DND-41 (cell line): ENCODE measurements around the gene RHEX.

Experiments used
- ATAC-seq: fragments of 200-7000 bp; cut with Tn5 transposase; 3 replicates; pipeline ENCODE4 v1.9.1; 2021; ENCODE audit warnings: low read depth; ENCODE audit not compliant: insufficient read depth
- DNase-seq: peaks from one replicate; pipeline ENCODE4 v3.0.0-alpha.2; 2020
- H2AFZ ChIP-seq: 2 replicates; pipeline ENCODE4 v1.6.0; 2012; ENCODE audit warnings: low read depth, low read length
- H3K27ac ChIP-seq: 2 replicates; pipeline ENCODE4 v1.5.1; 2012; ENCODE audit warnings: low read length, inconsistent platforms
- H3K27me3 ChIP-seq: fragments of 200-600 bp; sonication (generic); 2 replicates; pipeline ENCODE4 v1.6.0; 2012; ENCODE audit warnings: low read length, mild to moderate bottlenecking, inconsistent platforms; ENCODE audit not compliant: insufficient read depth, poor library complexity
- H3K36me3 ChIP-seq: 2 replicates; pipeline ENCODE4 v1.5.1; 2012; ENCODE audit warnings: low read length, inconsistent platforms; ENCODE audit not compliant: insufficient read depth
- H3K4me1 ChIP-seq: 2 replicates; pipeline ENCODE4 v1.5.1; 2012; ENCODE audit warnings: mild to moderate bottlenecking, low read length; ENCODE audit not compliant: insufficient read depth
- H3K4me2 ChIP-seq: 2 replicates; pipeline ENCODE4 v1.6.0; 2012; ENCODE audit warnings: mild to moderate bottlenecking, moderate library complexity, low read length, inconsistent platforms; ENCODE audit not compliant: insufficient read depth
- H3K4me3 ChIP-seq, 2 experiments: fragments of 200-600 bp in 1 of 2; shearing (Covaris generic) in 1 of 2; 2 replicates each; pipeline ENCODE4 v1.5.1; 2012 to 2016; ENCODE audit warnings: inconsistent platforms in 2 of 2, low read length in 2 of 2, mild to moderate bottlenecking in 2 of 2, low read depth in 1 of 2, moderate library complexity in 1 of 2
- H3K79me2 ChIP-seq: 2 replicates; pipeline ENCODE4 v1.6.0; 2012; ENCODE audit warnings: low read length, inconsistent platforms; ENCODE audit not compliant: insufficient read depth
- H3K9ac ChIP-seq: 2 replicates; pipeline ENCODE4 v1.6.0; 2012; ENCODE audit warnings: low read depth, mild to moderate bottlenecking, inconsistent platforms, low read length, moderate library complexity
- H3K9me3 ChIP-seq: 2 replicates; pipeline ENCODE4 v1.5.1; 2012; ENCODE audit warnings: low read length, moderate library complexity, mild to moderate bottlenecking, inconsistent platforms; ENCODE audit not compliant: insufficient read depth, severe bottlenecking
- H4K20me1 ChIP-seq: 2 replicates; pipeline ENCODE4 v1.6.0; 2012; ENCODE audit warnings: low read length; ENCODE audit not compliant: insufficient read depth
- EZH2 ChIP-seq: IDR thresholded peaks from 3 replicates; pipeline ENCODE4 v1.6.1; 2012; ENCODE audit warnings: borderline replicate concordance, low read depth, mild to moderate bottlenecking, moderate library complexity, low read length, inconsistent platforms; ENCODE audit not compliant: severe bottlenecking
- TF ChIP-seq, protein P1 (sequence below): IDR thresholded peaks from 2 replicates; pipeline ENCODE4 v1.5.1; 2012; ENCODE audit warnings: borderline replicate concordance, low read length, moderate library complexity, mild to moderate bottlenecking; ENCODE audit not compliant: poor library complexity, severe bottlenecking; ENCODE audit errors: extremely low read depth

The RHEX gene

DNA sequence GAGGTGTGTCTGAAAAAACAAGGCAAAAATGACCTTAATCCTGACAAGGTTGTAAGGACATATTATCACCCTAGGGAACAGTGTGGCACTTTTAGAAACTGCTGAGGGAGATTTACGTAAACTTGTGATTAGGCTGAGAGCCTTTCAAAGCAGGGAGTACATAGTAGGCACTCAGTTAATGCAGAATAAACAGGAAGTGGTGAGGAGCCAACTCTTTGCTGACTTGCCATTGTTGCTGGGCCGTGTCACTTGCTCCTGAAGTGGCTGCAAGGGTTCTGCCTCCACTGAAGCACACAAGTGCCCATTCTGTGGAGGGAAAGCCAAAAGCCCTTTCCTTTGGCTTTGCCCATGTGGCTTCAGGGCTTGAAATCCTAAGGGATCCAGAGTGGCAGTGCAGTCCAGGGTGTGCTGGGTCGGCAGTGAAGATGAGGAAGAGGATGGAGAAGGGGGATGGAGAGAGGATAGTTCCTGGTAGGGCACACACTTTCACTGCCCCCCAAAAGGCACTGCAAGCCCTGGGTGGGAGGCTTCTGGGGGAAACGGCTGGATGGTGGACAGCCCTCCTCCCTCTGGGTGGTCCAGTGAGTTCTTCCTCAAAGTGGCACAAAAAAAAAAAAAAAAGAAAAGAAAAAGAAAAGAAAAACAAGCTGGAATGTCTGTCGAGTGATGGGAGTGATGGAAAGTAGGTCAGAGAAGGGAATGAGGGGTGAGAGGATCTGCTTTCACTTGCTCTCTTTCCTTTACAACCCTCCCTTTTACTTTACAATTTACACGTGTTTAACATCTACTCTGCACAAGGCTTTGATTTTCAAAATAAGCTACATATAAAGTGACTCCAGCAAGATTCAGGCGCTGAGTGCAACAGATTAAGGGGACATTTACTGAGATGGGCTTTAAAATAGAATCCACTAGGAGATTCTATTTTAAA, 13.7 kb upstream of the RHEX start:
- H3K4me3 ChIP-seq: no peak overlapping the region
- H4K20me1 ChIP-seq: no peaks in the 10 kb centered on the region
- H3K36me3 ChIP-seq: no peaks in the 10 kb centered on the region
- no peak overlapping the region for H3K4me2 ChIP-seq
- no peak for ATAC-seq
- no peak for TF ChIP-seq EZH2
- TF ChIP-seq, protein P1, sequence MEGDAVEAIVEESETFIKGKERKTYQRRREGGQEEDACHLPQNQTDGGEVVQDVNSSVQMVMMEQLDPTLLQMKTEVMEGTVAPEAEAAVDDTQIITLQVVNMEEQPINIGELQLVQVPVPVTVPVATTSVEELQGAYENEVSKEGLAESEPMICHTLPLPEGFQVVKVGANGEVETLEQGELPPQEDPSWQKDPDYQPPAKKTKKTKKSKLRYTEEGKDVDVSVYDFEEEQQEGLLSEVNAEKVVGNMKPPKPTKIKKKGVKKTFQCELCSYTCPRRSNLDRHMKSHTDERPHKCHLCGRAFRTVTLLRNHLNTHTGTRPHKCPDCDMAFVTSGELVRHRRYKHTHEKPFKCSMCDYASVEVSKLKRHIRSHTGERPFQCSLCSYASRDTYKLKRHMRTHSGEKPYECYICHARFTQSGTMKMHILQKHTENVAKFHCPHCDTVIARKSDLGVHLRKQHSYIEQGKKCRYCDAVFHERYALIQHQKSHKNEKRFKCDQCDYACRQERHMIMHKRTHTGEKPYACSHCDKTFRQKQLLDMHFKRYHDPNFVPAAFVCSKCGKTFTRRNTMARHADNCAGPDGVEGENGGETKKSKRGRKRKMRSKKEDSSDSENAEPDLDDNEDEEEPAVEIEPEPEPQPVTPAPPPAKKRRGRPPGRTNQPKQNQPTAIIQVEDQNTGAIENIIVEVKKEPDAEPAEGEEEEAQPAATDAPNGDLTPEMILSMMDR: no peak
- DNase-seq: no peak
- no peaks in the 10 kb centered on the region for H3K79me2 ChIP-seq
- H3K27ac ChIP-seq: no peak overlapping the region
- H3K9me3 ChIP-seq: no peaks in the 10 kb centered on the region
- no peaks in the 10 kb centered on the region for H3K4me1 ChIP-seq
- H3K9ac ChIP-seq: no peak overlapping the region
- H3K27me3 ChIP-seq: peaks cover 35% of the 10 kb centered on the region
- no peak overlapping the region for H2AFZ ChIP-seq

DNA sequence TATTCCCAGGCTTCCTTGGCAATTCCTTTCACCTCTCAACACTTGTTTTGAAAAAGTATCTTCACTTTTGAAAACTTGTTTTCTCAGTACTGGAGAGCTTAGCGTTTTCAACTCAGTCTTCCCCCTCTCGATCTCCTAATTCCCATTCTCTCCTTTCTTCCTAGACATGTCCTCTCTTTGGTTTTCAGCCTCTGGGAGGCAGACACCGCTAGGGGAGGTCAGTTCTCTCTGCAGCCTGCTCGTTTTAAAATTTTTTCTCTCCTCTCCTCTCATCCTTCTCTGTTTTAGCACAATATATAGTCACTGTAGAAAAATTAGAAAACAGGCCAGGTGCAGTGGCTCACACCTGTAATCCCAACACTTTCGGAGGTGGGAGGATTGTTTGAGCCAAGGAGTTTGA, 12.6 kb upstream of the RHEX start:
- DNase-seq: no peak
- no peak for ATAC-seq
- TF ChIP-seq, protein P1: no peak
- no peak for TF ChIP-seq EZH2
- Histone ChIP-seq H3K27ac (no peak overlapping the region), H4K20me1 (no peaks in the 10 kb centered on the region), H3K9ac (no peak overlapping the region), H2AFZ (no peak overlapping the region), H3K4me3 (no peak overlapping the region), H3K36me3 (no peaks in the 10 kb centered on the region), H3K9me3 (no peaks in the 10 kb centered on the region), H3K79me2 (no peaks in the 10 kb centered on the region), H3K4me2 (no peak overlapping the region), H3K27me3 (peaks cover 25% of the 10 kb centered on the region), H3K4me1 (no peaks in the 10 kb centered on the region)

DNA sequence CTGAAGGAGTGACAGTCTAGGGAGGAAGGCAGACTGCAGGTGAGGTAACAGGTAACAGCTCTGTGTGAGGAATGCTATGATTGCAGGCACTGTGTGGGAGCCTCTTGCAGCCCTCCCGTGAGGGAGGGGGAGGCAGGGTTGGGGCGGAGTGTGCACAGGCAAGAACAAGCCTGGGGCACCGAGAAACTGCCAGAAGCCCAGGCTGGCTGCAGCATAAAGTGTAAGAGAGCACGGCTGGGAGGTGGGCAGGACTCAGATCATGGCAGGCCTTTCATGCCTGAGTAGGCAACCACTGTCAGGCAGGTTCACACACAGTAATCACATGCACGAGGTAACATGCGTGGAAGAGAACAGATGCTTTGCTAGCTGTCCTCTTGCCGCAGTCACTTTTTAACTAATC, 11.3 kb upstream of the RHEX start:
- H3K27me3 ChIP-seq: peaks cover 16% of the 10 kb centered on the region

More for the DNA sequence above, 11.3 kb upstream of the RHEX start:
- Histone ChIP-seq H3K27ac (no peak overlapping the region), H3K4me3 (no peak overlapping the region), H3K4me1 (no peaks in the 10 kb centered on the region), H3K79me2 (no peaks in the 10 kb centered on the region), H3K4me2 (no peak overlapping the region), H2AFZ (no peak overlapping the region; the same call in 1 of the 2 replicates), H3K36me3 (no peaks in the 10 kb centered on the region), H3K9me3 (no peaks in the 10 kb centered on the region), H4K20me1 (no peaks in the 10 kb centered on the region), H3K9ac (no peak overlapping the region)
- no peak for ATAC-seq
- DNase-seq: no peak
- TF ChIP-seq, protein P1: no peak
- no peak for TF ChIP-seq EZH2
